Suprapubic skin (tissue), 4 donors: ENCODE data around the gene NCOA1. TPM values are rescaled to one million over a fixed set of nuclear protein-coding genes. Genes with fewer than 3 reads are reported as not detected.
"Not testable (repeated sequence)": the region's sequence is repeated elsewhere in the genome, so short reads cannot be mapped to it uniquely, and the experiment has no call there.

Source experiments
- DNase-seq, 2 donors: peaks; one replicate each; pipeline ENCODE4 v3.0.0-alpha.2; 2019; ENCODE audit warnings: low spot score in 2 of 2
- H3K27ac ChIP-seq: fragments of 200-600 bp; sonication (generic); one replicate; pipeline ENCODE4 v1.5.1; 2019
- H3K27me3 ChIP-seq: fragments of 200-600 bp; sonication (generic); one replicate; pipeline ENCODE4 v1.5.1; 2019
- H3K36me3 ChIP-seq: fragments of 200-600 bp; sonication (generic); one replicate; pipeline ENCODE4 v1.5.1; 2019
- H3K4me1 ChIP-seq: fragments of 200-600 bp; sonication (generic); one replicate; pipeline ENCODE4 v1.5.1; 2019
- H3K4me3 ChIP-seq: fragments of 200-600 bp; sonication (generic); one replicate; pipeline ENCODE4 v1.5.1; 2019; ENCODE audit warnings: mild to moderate bottlenecking
- H3K9me3 ChIP-seq: fragments of 200-600 bp; sonication (generic); one replicate; pipeline ENCODE4 v1.5.1; 2019
- EP300 ChIP-seq: sonication (generic); formaldehyde crosslinking; IDR thresholded peaks from one replicate; pipeline ENCODE4 v1.6.1; 2017; ENCODE audit warnings: antibody characterized with exemption
- POLR2A ChIP-seq, 2 donors: fragments of 450-650 bp; IDR thresholded peaks; one replicate each; pipeline ENCODE4 v1.6.1; 2017; ENCODE audit warnings: antibody characterized with exemption in 2 of 2, mild to moderate bottlenecking in 2 of 2, moderate library complexity in 2 of 2
- POLR2AphosphoS5 ChIP-seq, 3 donors: sonication (generic); formaldehyde crosslinking; IDR thresholded peaks; one replicate each; pipeline ENCODE4 v1.6.1; 2017; ENCODE audit warnings: antibody characterized with exemption in 3 of 3
- WGBS: methylation state at CpG from one replicate; pipeline ENCODE4 v1.1.5; 2018; 5-methylcytosine and 5-hydroxymethylcytosine counted together
- total RNA-seq, 4 donors: library from RNA; depleted of rRNA; stranded (reverse); fragments of >200 nt; gene quantifications; one replicate each; pipeline ENCODE4 v1.1.0, GENCODE V29; 2016
- TF ChIP-seq, protein P1 (sequence below), 2 donors: fragments of 200-600 bp in 1 of 2; fragments of 450-650 bp in 1 of 2; sonication (generic) in 1 of 2; IDR thresholded peaks; one replicate each; pipeline ENCODE4 v1.5.1; 2016 to 2019; ENCODE audit warnings: antibody characterized with exemption in 2 of 2, mild to moderate bottlenecking in 1 of 2, moderate library complexity in 1 of 2

NCOA1 gene
- total RNA-seq, 4 donors from 2014 or later = 40.5 to 66.1 (median 47.2) TPM

DNA sequence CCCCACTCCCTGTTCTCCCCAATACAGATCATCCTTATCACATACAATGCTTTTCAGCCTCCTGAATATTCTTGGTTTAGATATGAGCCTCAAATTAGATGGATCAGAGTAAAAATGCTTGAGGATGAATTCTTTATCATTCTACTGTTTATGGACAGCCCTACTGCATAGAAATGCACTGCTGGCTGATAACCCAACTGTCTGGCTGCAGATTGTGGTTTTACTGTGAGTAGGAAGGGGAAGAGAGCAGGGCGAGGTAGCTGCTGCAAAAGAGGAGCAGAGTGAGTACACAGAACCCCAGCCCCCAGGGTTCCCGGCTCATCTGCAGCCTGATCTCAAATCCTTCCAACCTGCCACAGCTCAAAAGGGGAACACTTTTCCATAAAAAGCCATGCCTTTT lies 29.4 kb upstream of the NCOA1 start:
- Histone ChIP-seq H3K4me3 (no peak overlapping the region), H3K4me1 (no peaks in the 10 kb centered on the region), H3K36me3 (no peaks in the 10 kb centered on the region), H3K9me3 (no peaks in the 10 kb centered on the region), H3K27me3 (no peaks in the 10 kb centered on the region), H3K27ac (no peak overlapping the region)
- no peak for DNase-seq
- TF ChIP-seq POLR2AphosphoS5 (IDR thresholded peaks at IDR 0.05) (no peak), POLR2A (IDR thresholded peaks at IDR 0.05) (no peak), EP300 (no peak)
- TF ChIP-seq, protein P1, sequence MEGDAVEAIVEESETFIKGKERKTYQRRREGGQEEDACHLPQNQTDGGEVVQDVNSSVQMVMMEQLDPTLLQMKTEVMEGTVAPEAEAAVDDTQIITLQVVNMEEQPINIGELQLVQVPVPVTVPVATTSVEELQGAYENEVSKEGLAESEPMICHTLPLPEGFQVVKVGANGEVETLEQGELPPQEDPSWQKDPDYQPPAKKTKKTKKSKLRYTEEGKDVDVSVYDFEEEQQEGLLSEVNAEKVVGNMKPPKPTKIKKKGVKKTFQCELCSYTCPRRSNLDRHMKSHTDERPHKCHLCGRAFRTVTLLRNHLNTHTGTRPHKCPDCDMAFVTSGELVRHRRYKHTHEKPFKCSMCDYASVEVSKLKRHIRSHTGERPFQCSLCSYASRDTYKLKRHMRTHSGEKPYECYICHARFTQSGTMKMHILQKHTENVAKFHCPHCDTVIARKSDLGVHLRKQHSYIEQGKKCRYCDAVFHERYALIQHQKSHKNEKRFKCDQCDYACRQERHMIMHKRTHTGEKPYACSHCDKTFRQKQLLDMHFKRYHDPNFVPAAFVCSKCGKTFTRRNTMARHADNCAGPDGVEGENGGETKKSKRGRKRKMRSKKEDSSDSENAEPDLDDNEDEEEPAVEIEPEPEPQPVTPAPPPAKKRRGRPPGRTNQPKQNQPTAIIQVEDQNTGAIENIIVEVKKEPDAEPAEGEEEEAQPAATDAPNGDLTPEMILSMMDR (IDR thresholded peaks at IDR 0.05) = no peak
- WGBS = 63% methylated on average over 2 of the region's 2 CpGs

DNA sequence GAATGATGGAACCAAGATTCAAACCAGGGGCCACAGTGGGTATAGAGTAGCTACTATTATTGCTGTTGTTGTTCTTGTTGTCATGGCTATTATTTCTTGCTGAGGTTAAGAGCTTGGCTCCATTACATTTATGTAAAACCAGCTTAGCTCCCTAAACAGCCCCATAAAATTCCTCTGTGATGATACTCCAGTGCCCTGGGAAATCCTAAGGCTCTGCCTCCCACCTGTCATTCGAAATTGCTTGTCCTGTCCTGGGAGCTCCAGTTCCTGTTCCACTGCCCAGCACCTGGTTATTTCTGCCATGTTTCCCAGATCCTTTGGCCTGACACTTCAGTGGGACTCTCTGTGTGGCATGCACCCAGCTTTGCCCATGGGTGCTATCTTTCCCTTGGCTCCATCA lies 27.8 kb upstream of the NCOA1 start:
- no peaks in the 10 kb centered on the region for H3K9me3 ChIP-seq
- no peak overlapping the region for H3K27ac ChIP-seq
- no peaks in the 10 kb centered on the region for H3K4me1 ChIP-seq
- H3K4me3 ChIP-seq = no peak overlapping the region
- no peaks in the 10 kb centered on the region for H3K36me3 ChIP-seq
- no peaks in the 10 kb centered on the region for H3K27me3 ChIP-seq
- no peak for TF ChIP-seq EP300
- TF ChIP-seq POLR2A (IDR thresholded peaks at IDR 0.05) = no peak
- no peak for DNase-seq
- WGBS = 89% methylated on average over 1 of the region's 1 CpG

DNA sequence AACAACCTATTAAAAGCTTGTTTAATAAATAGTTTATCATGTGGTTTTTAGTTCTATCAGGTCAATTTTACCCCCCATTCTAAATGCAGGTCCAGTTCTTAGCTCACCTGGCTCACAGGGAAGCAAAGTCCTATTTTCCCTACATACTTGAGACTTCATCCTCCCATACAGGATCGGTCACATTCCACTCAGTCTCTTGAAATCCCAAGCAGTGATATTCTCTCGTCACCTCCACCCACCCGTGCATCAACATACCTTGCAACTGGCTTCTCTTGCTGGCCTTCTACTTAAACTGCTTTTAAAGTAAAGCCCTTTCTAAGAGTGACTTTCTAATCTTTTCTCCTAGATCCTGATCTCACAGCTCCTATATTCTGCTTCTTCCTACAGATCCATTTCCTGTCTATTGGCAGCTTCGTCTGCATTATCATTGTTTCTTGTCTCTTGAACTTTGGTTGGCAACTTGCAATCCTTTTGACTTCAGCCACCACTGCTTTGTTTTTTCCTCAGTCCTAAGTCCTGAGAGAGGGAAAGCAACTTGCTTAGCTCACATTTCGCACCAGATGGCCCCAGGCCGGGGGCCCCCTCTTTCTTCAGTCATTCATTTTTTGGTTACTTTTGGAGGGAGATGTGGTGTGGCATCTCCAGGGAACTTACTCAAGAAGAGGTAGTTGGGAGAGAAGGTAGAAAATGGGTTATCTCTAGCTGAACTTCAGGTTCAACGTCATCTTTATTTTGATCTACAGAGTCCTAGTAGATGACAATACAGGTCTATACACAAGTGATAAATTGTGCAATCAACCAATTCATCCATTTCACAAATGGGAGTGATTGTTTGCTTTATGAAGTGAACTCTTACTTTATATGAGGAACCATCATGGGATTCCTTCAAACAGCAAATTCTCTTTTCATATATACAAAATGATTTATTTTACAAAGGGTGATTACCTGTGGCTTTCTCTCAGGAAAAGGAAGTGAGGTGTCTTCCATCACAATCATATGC lies 23.9 kb upstream of the NCOA1 start:
- no peaks in the 10 kb centered on the region for H3K27me3 ChIP-seq
- 76% methylated on average over 7 of the region's 7 CpGs for WGBS
- TF ChIP-seq POLR2A (IDR thresholded peaks at IDR 0.05) (no peak), EP300 (no peak), POLR2AphosphoS5 (IDR thresholded peaks at IDR 0.05) (no peak)
- TF ChIP-seq, protein P1 (IDR thresholded peaks at IDR 0.05) = no peak

DNA sequence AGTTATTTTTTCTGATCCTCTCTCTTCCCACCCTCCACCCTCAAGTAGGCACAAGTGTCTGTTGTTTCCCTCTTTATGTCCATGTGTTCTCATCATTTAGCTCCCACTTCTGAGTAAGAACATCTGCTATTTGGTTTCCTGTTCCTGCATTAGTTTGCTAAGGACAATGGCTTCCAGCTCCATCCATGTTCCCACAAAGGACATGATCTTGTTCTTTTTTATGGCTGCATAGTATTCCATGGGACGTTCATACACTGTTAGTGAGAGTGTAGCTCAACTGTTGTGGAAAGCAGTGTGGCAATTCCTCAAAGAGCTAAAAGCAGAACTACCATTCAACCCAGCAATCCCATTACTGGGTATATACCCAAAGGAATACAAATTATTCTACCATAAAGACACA lies 22.6 kb upstream of the NCOA1 start:
- H3K27me3 ChIP-seq, H3K9me3 ChIP-seq, H3K4me3 ChIP-seq, DNase-seq, H3K36me3 ChIP-seq, H3K4me1 ChIP-seq, H3K27ac ChIP-seq: not testable (repeated sequence)
- WGBS = 96% methylated on average over 1 of the region's 1 CpG

More for the DNA sequence above, 23.9 kb upstream of the NCOA1 start:
- Histone ChIP-seq H3K36me3 (no peaks in the 10 kb centered on the region), H3K4me1 (no peaks in the 10 kb centered on the region), H3K27ac (no peak overlapping the region), H3K4me3 (no peak overlapping the region), H3K9me3 (no peaks in the 10 kb centered on the region)
- DNase-seq = no peak

DNA sequence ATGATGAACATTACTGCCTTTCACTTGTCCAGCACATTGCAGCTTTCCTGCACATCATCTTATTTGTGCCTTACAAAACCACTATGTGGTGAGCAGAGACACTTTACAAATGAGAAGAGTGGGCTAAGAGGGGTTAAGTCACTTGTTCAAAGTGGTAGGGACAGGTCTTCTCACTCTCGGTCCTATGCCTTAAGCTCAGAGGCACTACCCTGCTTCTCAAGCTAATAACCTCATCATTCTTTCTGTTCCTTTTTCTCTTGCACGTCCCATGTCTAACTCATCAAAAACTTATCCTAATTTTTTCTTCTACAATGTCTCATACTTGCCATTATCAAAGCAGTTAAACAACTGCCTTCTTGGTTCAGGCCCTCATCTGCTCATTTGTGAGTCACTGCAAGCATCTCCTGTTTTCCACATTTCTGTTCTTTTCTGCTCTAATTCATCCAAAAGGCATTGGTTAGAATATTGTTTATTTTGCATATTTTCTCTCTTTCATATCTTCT lies 21.9 kb upstream of the NCOA1 start:
- no peak for DNase-seq
- no peak overlapping the region for H3K27ac ChIP-seq
- no peaks in the 10 kb centered on the region for H3K36me3 ChIP-seq
- TF ChIP-seq POLR2A (IDR thresholded peaks at IDR 0.05) = no peak
- TF ChIP-seq, protein P1 (IDR thresholded peaks at IDR 0.05) = no peak
- no peak for TF ChIP-seq EP300
- TF ChIP-seq POLR2AphosphoS5 (IDR thresholded peaks at IDR 0.05) = no peak
- no peaks in the 10 kb centered on the region for H3K4me1 ChIP-seq
- no peaks in the 10 kb centered on the region for H3K27me3 ChIP-seq
- 84% methylated on average over 2 of the region's 2 CpGs for WGBS
- no peak overlapping the region for H3K4me3 ChIP-seq
- H3K9me3 ChIP-seq = no peaks in the 10 kb centered on the region

DNA sequence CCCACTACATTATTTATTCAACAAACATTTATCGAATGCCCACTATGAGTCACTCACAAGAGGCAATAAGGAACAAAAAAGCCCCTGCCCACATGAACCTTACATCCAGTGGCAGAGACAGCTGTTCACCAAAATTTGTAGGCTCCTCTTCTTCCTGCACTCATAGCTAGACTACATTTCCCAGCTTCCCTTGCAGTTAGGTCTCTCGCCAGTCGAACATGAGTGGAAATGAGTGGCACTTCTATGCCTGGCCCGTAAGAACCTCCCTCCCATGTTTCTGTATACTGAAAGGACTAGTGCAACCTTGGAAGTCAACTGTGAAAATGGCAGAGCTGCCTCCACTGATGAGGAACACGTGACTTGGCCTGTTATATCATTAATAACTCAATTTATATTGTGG lies 19.4 kb upstream of the NCOA1 start:
- H3K9me3 ChIP-seq = no peaks in the 10 kb centered on the region
- 51% methylated on average over 5 of the region's 5 CpGs for WGBS
- DNase-seq = no peak
- no peaks in the 10 kb centered on the region for H3K4me1 ChIP-seq
- TF ChIP-seq EP300 (no peak), POLR2A (IDR thresholded peaks at IDR 0.05) (no peak), POLR2AphosphoS5 (IDR thresholded peaks at IDR 0.05) (no peak)
- TF ChIP-seq, protein P1 (IDR thresholded peaks at IDR 0.05) = no peak
- no peaks in the 10 kb centered on the region for H3K27me3 ChIP-seq
- no peak overlapping the region for H3K4me3 ChIP-seq
- no peaks in the 10 kb centered on the region for H3K36me3 ChIP-seq
- H3K27ac ChIP-seq = no peak overlapping the region
